WTC11 (cell line): ENCODE results near the gene GPX2. TPM values are rescaled to one million over a fixed set of nuclear protein-coding genes. Genes with fewer than 3 reads are reported as not detected.

Source experiments
- ATAC-seq: fragments of 200-7000 bp; cut with Tn5 transposase; 2 replicates; pipeline ENCODE4 v1.10.0; 2021; ENCODE audit warnings: mild to moderate bottlenecking, moderate library complexity
- CTCF ChIA-PET: fragments of 300-600 bp; sonication (Branson Sonifier 250); formaldehyde crosslinking; loops from one replicate; lab custom pipeline; 2021; ENCODE audit warnings: antibody characterized with exemption; lab: Charles Lee
- POLR2A ChIA-PET: fragments of 350-600 bp; sonication (Branson Sonifier 250); formaldehyde crosslinking; loops from one replicate; lab custom pipeline; 2021; ENCODE audit warnings: antibody characterized with exemption; lab: Charles Lee
- DNase-seq: peaks from one replicate; pipeline ENCODE4 v3.0.0; 2021; ENCODE audit warnings: low spot score
- H3K27ac Mint-ChIP-seq: 2 replicates; pipeline ENCODE4 v1.8.0; 2021; ENCODE audit warnings: mixed read lengths
- H3K27me3 Mint-ChIP-seq: 2 replicates; pipeline ENCODE4 v1.8.0; 2021; ENCODE audit warnings: low read depth, mild to moderate bottlenecking, moderate library complexity, mixed read lengths
- H3K36me3 Mint-ChIP-seq: 2 replicates; pipeline ENCODE4 v1.8.0; 2021; ENCODE audit warnings: mixed read lengths
- H3K4me1 Mint-ChIP-seq: 2 replicates; pipeline ENCODE4 v1.8.0; 2022; ENCODE audit warnings: mixed read lengths
- H3K4me3 Mint-ChIP-seq: 2 replicates; pipeline ENCODE4 v1.8.0; 2021; ENCODE audit warnings: mild to moderate bottlenecking, moderate library complexity, mixed read lengths
- H3K9me3 Mint-ChIP-seq: 2 replicates; pipeline ENCODE4 v1.8.0; 2021; ENCODE audit warnings: mixed read lengths
- CTCF ChIP-seq: fragments of 200-600 bp; IDR thresholded peaks from 2 replicates; pipeline ENCODE4 v1.8.0; 2022; ENCODE audit warnings: antibody characterized with exemption
- ETV6 ChIP-seq: sonication (generic); formaldehyde crosslinking; IDR thresholded peaks from 2 replicates; pipeline ENCODE4 v1.8.1; 2022; ENCODE audit warnings: mild to moderate bottlenecking, missing genetic modification reagents
- NR1H2 ChIP-seq: sonication (generic); formaldehyde crosslinking; IDR thresholded peaks from 2 replicates; pipeline ENCODE4 v1.9.0; 2021; ENCODE audit warnings: mild to moderate bottlenecking, moderate library complexity, missing genetic modification reagents
- PRRX2 ChIP-seq: fragments of 250-450 bp; sonication (Bioruptor Pico); IDR thresholded peaks from 2 replicates; pipeline ENCODE4 v1.8.0; 2021; ENCODE audit warnings: mild to moderate bottlenecking
- RORB ChIP-seq: fragments of 250-450 bp; sonication (Bioruptor Pico); IDR thresholded peaks from 2 replicates; pipeline ENCODE4 v1.9.0; 2021; ENCODE audit warnings: mild to moderate bottlenecking
- TCF7 ChIP-seq: sonication (generic); formaldehyde crosslinking; IDR thresholded peaks from 2 replicates; pipeline ENCODE4 v1.8.0; 2022; ENCODE audit warnings: mild to moderate bottlenecking, low read depth, missing genetic modification reagents, moderate library complexity
- TEAD1 ChIP-seq: sonication (generic); formaldehyde crosslinking; IDR thresholded peaks from 2 replicates; pipeline ENCODE4 v1.8.0; 2022; ENCODE audit warnings: mild to moderate bottlenecking, missing genetic modification reagents
- TEAD4 ChIP-seq: sonication (generic); formaldehyde crosslinking; IDR thresholded peaks from 2 replicates; pipeline ENCODE4 v1.8.0; 2022; ENCODE audit warnings: mild to moderate bottlenecking, missing genetic modification reagents
- ZNF121 ChIP-seq: sonication (generic); formaldehyde crosslinking; IDR thresholded peaks from 2 replicates; pipeline ENCODE4 v1.8.0; 2023; ENCODE audit warnings: missing genetic modification reagents
- ZNF416 ChIP-seq: fragments of 250-450 bp; sonication (Bioruptor Pico); IDR thresholded peaks from 2 replicates; pipeline ENCODE4 v1.9.0; 2021; ENCODE audit warnings: mild to moderate bottlenecking, inconsistent platforms
- ZNF423 ChIP-seq: fragments of 250-450 bp; sonication (Bioruptor Pico); IDR thresholded peaks from 2 replicates; pipeline ENCODE4 v2.1.2; 2022; ENCODE audit warnings: mild to moderate bottlenecking, moderate library complexity
- total RNA-seq: library from RNA; stranded (reverse); gene quantifications from 3 replicates; pipeline ENCODE4 v1.2.3, GENCODE V29; 2021
- TF ChIP-seq, protein P1 (sequence below): fragments of 250-450 bp; sonication (Bioruptor Pico); IDR thresholded peaks from 2 replicates; pipeline ENCODE4 v1.9.0; 2021; ENCODE audit warnings: moderate library complexity, mild to moderate bottlenecking, inconsistent platforms, borderline replicate concordance
- TF ChIP-seq, protein P2 (sequence below): sonication (generic); formaldehyde crosslinking; IDR thresholded peaks from 2 replicates; pipeline ENCODE4 v1.8.0; 2022; ENCODE audit warnings: mild to moderate bottlenecking, missing genetic modification reagents
- TF ChIP-seq, protein P3 (sequence below): sonication (generic); formaldehyde crosslinking; IDR thresholded peaks from 2 replicates; pipeline ENCODE4 v1.8.1; 2022; ENCODE audit warnings: mild to moderate bottlenecking, missing genetic modification reagents, moderate library complexity, borderline replicate concordance
- TF ChIP-seq, protein P4 (sequence below): sonication (generic); formaldehyde crosslinking; IDR thresholded peaks from 2 replicates; pipeline ENCODE4 v1.8.0; 2023; ENCODE audit warnings: missing genetic modification reagents, mild to moderate bottlenecking, borderline replicate concordance

GPX2 gene
- total RNA-seq, 1 experiment from 2014 or later: 1.5 TPM

GRCh38 chr14:64986648-64987437, 44.3 kb upstream of the GPX2 start, which contains the start of gene FNTB (continued):
- no peak for TF ChIP-seq TEAD4
- no peak for TF ChIP-seq PRRX2
- TF ChIP-seq, protein P1, sequence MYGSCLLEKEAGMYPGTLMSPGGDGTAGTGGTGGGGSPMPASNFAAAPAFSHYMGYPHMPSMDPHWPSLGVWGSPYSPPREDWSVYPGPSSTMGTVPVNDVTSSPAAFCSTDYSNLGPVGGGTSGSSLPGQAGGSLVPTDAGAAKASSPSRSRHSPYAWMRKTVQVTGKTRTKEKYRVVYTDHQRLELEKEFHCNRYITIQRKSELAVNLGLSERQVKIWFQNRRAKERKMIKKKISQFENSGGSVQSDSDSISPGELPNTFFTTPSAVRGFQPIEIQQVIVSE (CRISPR knock-in tag): no peak
- no peak for TF ChIP-seq ZNF121 (CRISPR knock-in tag)
- no peak for TF ChIP-seq ZNF416 (CRISPR knock-in tag)
- TF ChIP-seq RORB: no peak
- no peak for TF ChIP-seq ZNF423 (CRISPR knock-in tag)
- TF ChIP-seq NR1H2: no peak
- TF ChIP-seq, protein P2, sequence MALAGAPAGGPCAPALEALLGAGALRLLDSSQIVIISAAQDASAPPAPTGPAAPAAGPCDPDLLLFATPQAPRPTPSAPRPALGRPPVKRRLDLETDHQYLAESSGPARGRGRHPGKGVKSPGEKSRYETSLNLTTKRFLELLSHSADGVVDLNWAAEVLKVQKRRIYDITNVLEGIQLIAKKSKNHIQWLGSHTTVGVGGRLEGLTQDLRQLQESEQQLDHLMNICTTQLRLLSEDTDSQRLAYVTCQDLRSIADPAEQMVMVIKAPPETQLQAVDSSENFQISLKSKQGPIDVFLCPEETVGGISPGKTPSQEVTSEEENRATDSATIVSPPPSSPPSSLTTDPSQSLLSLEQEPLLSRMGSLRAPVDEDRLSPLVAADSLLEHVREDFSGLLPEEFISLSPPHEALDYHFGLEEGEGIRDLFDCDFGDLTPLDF (CRISPR knock-in tag): 0 out of 2 replicates have a peak, but pooled peaks have one; percentile 68
- no peak for TF ChIP-seq TCF7 (CRISPR knock-in tag)
- peak; percentile 80; the same call in 1 of the 2 replicates for TF ChIP-seq ETV6 (CRISPR knock-in tag)
- TF ChIP-seq TEAD1 (CRISPR knock-in tag): no peak; the same call in 1 of the 2 replicates
- TF ChIP-seq, protein P3, sequence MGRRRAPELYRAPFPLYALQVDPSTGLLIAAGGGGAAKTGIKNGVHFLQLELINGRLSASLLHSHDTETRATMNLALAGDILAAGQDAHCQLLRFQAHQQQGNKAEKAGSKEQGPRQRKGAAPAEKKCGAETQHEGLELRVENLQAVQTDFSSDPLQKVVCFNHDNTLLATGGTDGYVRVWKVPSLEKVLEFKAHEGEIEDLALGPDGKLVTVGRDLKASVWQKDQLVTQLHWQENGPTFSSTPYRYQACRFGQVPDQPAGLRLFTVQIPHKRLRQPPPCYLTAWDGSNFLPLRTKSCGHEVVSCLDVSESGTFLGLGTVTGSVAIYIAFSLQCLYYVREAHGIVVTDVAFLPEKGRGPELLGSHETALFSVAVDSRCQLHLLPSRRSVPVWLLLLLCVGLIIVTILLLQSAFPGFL: no peak
- TF ChIP-seq, protein P4, sequence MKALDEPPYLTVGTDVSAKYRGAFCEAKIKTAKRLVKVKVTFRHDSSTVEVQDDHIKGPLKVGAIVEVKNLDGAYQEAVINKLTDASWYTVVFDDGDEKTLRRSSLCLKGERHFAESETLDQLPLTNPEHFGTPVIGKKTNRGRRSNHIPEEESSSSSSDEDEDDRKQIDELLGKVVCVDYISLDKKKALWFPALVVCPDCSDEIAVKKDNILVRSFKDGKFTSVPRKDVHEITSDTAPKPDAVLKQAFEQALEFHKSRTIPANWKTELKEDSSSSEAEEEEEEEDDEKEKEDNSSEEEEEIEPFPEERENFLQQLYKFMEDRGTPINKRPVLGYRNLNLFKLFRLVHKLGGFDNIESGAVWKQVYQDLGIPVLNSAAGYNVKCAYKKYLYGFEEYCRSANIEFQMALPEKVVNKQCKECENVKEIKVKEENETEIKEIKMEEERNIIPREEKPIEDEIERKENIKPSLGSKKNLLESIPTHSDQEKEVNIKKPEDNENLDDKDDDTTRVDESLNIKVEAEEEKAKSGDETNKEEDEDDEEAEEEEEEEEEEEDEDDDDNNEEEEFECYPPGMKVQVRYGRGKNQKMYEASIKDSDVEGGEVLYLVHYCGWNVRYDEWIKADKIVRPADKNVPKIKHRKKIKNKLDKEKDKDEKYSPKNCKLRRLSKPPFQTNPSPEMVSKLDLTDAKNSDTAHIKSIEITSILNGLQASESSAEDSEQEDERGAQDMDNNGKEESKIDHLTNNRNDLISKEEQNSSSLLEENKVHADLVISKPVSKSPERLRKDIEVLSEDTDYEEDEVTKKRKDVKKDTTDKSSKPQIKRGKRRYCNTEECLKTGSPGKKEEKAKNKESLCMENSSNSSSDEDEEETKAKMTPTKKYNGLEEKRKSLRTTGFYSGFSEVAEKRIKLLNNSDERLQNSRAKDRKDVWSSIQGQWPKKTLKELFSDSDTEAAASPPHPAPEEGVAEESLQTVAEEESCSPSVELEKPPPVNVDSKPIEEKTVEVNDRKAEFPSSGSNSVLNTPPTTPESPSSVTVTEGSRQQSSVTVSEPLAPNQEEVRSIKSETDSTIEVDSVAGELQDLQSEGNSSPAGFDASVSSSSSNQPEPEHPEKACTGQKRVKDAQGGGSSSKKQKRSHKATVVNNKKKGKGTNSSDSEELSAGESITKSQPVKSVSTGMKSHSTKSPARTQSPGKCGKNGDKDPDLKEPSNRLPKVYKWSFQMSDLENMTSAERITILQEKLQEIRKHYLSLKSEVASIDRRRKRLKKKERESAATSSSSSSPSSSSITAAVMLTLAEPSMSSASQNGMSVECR: peak; percentile 33; the same call in 1 of the 2 replicates

- peaks cover 20% of the 10 kb centered on the region for H3K4me1 Mint-ChIP-seq
- TF ChIP-seq CTCF (peak; percentile 52), PRRX2 (no peak)
- H3K4me3 Mint-ChIP-seq: peak overlapping the region; percentile 73
- H3K27me3 Mint-ChIP-seq: peaks cover 7% of the 10 kb centered on the region
- no peaks in the 10 kb centered on the region for H3K9me3 Mint-ChIP-seq
- peaks cover under 1% of the 10 kb centered on the region; the same call in 1 of the 2 replicates for H3K36me3 Mint-ChIP-seq
- no peak for DNase-seq
- POLR2A ChIA-PET: no interaction called here
- H3K27ac Mint-ChIP-seq: no peak overlapping the region
- CTCF ChIA-PET: interaction anchor here (0.6 to 0.7 kb wide), 2 partner anchors 36 to 293 kb away, joined by 3 to 4 read pairs; no protein-coding TSS in a partner anchor
- ATAC-seq: no peak
Measured at GRCh38 chr14:64983439-64984310, 41.1 kb upstream of the GPX2 start.
